HepG2 (cell line): ENCODE data around the gene IPO8. TPM values are rescaled to one million over a fixed set of nuclear protein-coding genes. Genes with fewer than 3 reads are reported as not detected.
A peak's percentile ranks its signal among the peaks of the same experiment; 100 is the strongest.

Source experiments
- ATM ChIP-seq: fragments of 450-650 bp; IDR thresholded peaks from 2 replicates; pipeline ENCODE4 v1.7.1; 2017; ENCODE audit warnings: mild to moderate bottlenecking, borderline replicate concordance
- DNMT3B ChIP-seq: conservative IDR thresholded peaks from 2 replicates; pipeline ENCODE4 v1.6.1; 2016; ENCODE audit warnings: missing biosample characterization, control low read depth
- EEA1 ChIP-seq: sonication (generic); formaldehyde crosslinking; IDR thresholded peaks from 2 replicates; pipeline ENCODE4 v1.5.1; 2020; ENCODE audit warnings: mild to moderate bottlenecking, missing genetic modification reagents, borderline replicate concordance
- EP300 ChIP-seq, 3 experiments: sonication (generic) in 1 of 3; formaldehyde crosslinking in 1 of 3; IDR thresholded peaks; 2 replicates each; pipeline versions ENCODE4 v1.5.1 to v1.6.1; 2011 to 2020; ENCODE audit warnings: low read depth in 2 of 3, low read length in 2 of 3, borderline replicate concordance in 1 of 3, improper control_type of control experiment in 1 of 3, mild to moderate bottlenecking in 1 of 3, missing genetic modification reagents in 1 of 3, moderate library complexity in 1 of 3
- FOXA1 ChIP-seq, 2 experiments: fragments of 450-650 bp in 1 of 2; sonication (generic) in 1 of 2; formaldehyde crosslinking in 1 of 2; IDR thresholded peaks; 2 replicates each; pipeline versions ENCODE4 v1.4.0 to v1.6.1; 2016 to 2020; ENCODE audit warnings: missing genetic modification reagents in 1 of 2
- FOXK1 ChIP-seq: sonication (generic); formaldehyde crosslinking; IDR thresholded peaks from 2 replicates; pipeline ENCODE4 v1.4.0; 2020; ENCODE audit warnings: low read depth, missing genetic modification reagents, borderline replicate concordance
- GATAD2A ChIP-seq: IDR thresholded peaks from 2 replicates; pipeline ENCODE4 v1.6.1; 2016
- HDAC2 ChIP-seq: sonication (generic); formaldehyde crosslinking; IDR thresholded peaks from 2 replicates; pipeline ENCODE4 v1.4.0; 2020; ENCODE audit warnings: missing genetic modification reagents
- HHEX ChIP-seq: IDR thresholded peaks from 2 replicates; pipeline ENCODE4 v1.6.1; 2016; ENCODE audit warnings: control low read depth
- KLF12 ChIP-seq: sonication (generic); formaldehyde crosslinking; IDR thresholded peaks from 2 replicates; pipeline ENCODE4 v1.4.0; 2020; ENCODE audit warnings: missing genetic modification reagents, borderline replicate concordance
- MZF1 ChIP-seq: sonication (generic); formaldehyde crosslinking; IDR thresholded peaks from 2 replicates; pipeline ENCODE4 v1.8.1; 2023; ENCODE audit warnings: mild to moderate bottlenecking, missing genetic modification reagents, borderline replicate concordance
- NKX3-1 ChIP-seq: sonication (generic); formaldehyde crosslinking; IDR thresholded peaks from 2 replicates; pipeline ENCODE4 v1.5.0; 2020; ENCODE audit warnings: missing genetic modification reagents
- RCOR2 ChIP-seq: IDR thresholded peaks from 2 replicates; pipeline ENCODE4 v1.6.1; 2016; ENCODE audit warnings: missing biosample characterization, missing genetic modification reagents
- SP5 ChIP-seq: IDR thresholded peaks from 2 replicates; pipeline ENCODE4 v1.6.1; 2016; ENCODE audit warnings: low read depth, borderline replicate concordance
- SRSF1 ChIP-seq: fragments of 200-400 bp; formaldehyde crosslinking; optimal IDR thresholded peaks from 2 replicates; pipeline ENCODE3; 2017; ENCODE audit warnings: mild to moderate bottlenecking, low read depth, low read length, moderate library complexity
- SRY ChIP-seq: sonication (generic); formaldehyde crosslinking; IDR thresholded peaks from 2 replicates; pipeline ENCODE4 v1.8.0; 2022; ENCODE audit warnings: mild to moderate bottlenecking, missing genetic modification reagents
- SUZ12 ChIP-seq: fragments of 150-350 bp; IDR thresholded peaks from 2 replicates; pipeline ENCODE4 v1.6.1; 2014; ENCODE audit warnings: low read depth, low read length
- TBL1XR1 ChIP-seq: fragments of 150-350 bp; IDR thresholded peaks from 2 replicates; pipeline ENCODE4 v1.6.1; 2014; ENCODE audit warnings: borderline replicate concordance, low read length; ENCODE audit not compliant: partially characterized antibody
- YEATS4 ChIP-seq: sonication (generic); formaldehyde crosslinking; IDR thresholded peaks from 2 replicates; pipeline ENCODE4 v1.4.0; 2020; ENCODE audit warnings: missing genetic modification reagents, borderline replicate concordance
- ZFAT ChIP-seq: sonication (generic); formaldehyde crosslinking; conservative IDR thresholded peaks from 2 replicates; pipeline ENCODE4 v1.8.1; 2023; ENCODE audit warnings: missing genetic modification reagents, inconsistent platforms
- ZNF350 ChIP-seq: sonication (generic); formaldehyde crosslinking; IDR thresholded peaks from 2 replicates; pipeline ENCODE4 v1.4.0; 2020; ENCODE audit warnings: mild to moderate bottlenecking, low read depth, missing genetic modification reagents, borderline replicate concordance
- ZNF557 ChIP-seq: sonication (generic); formaldehyde crosslinking; IDR thresholded peaks from 2 replicates; pipeline ENCODE4 v1.4.0; 2020; ENCODE audit warnings: missing genetic modification reagents
- polyA plus RNA-seq, 8 experiments: library from polyadenylated mRNA; depleted of rRNA in 3 of 8; stranded (reverse) in 7 of 8; unstranded in 1 of 8; fragments of >200 nt; fragmentation: Illumina TruSeq in 4 of 8; extraction: Trizol in 4 of 8; gene quantifications; 2 replicates each; pipeline versions ENCODE4 v1.2.1 to v1.2.3, GENCODE V29; 2011 to 2016; ENCODE audit warnings: low read depth in 4 of 8, missing spikeins in 1 of 8, mixed read lengths in 1 of 8; ENCODE audit not compliant: insufficient read depth in 1 of 8
- total RNA-seq, 5 experiments: library from RNA; depleted of rRNA; stranded (reverse); fragments of >200 nt; fragmentation: Illumina TruSeq; extraction: Trizol; gene quantifications; 2 replicates each; pipeline ENCODE4 v1.2.3, GENCODE V29; 2016; ENCODE audit warnings: low read depth in 1 of 5
- TF ChIP-seq, protein P1 (sequence below): sonication (generic); formaldehyde crosslinking; IDR thresholded peaks from 2 replicates; pipeline ENCODE4 v1.5.0; 2020; ENCODE audit warnings: mild to moderate bottlenecking, missing genetic modification reagents, borderline replicate concordance
- TF ChIP-seq, protein P2 (sequence below): sonication (generic); formaldehyde crosslinking; IDR thresholded peaks from 2 replicates; pipeline ENCODE4 v1.4.0; 2020; ENCODE audit warnings: mild to moderate bottlenecking, missing genetic modification reagents
- TF ChIP-seq, protein P3 (sequence below): sonication (generic); formaldehyde crosslinking; IDR thresholded peaks from 2 replicates; pipeline ENCODE4 v1.5.0; 2020; ENCODE audit warnings: mild to moderate bottlenecking, low read depth, missing genetic modification reagents, borderline replicate concordance

Gene IPO8
- total and polyA plus RNA-seq, 2 of the 13 experiments (the other 11 are each of a cell fraction or from before 2014, with no cell fraction given), result 6.3 to 21.8 TPM

DNA sequence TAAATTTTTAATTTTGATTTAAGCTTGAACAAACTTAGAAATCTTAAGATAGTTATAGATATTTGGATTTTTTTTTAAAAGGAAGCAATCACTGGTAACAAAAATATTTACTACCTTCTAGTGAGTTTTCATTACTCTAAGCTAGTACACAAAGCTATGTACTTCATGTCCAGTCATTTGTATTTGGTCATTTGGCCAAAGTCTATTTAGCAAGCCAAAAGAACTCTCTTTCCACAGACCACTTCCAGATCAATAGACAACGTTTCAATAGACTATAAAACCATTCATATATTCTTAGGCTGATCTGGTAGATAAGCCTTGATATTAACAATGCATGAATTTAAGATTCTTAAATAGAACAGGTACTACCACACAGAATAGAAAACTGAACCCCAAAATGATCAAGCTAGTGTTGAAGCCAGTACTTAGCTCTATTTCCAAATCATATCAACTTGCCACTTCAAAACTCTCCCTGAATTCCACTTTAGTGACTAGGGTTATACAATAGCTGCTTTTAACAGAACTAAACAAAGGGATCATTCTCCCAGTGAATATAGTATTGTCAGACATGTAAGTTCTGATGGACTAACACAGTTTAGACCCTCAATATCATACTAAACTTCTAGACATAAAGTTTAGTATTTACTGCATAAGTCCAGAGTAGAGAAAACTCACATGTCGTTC is 37.4 kb upstream of the IPO8 start (continued):
- TF ChIP-seq MZF1 (CRISPR knock-in tag), result no peak
- no peak for TF ChIP-seq HHEX
- no peak for TF ChIP-seq SRY (CRISPR knock-in tag)
- TF ChIP-seq ZNF350, result no peak
- TF ChIP-seq ZFAT (CRISPR knock-in tag), result no peak
- TF ChIP-seq SP5 (CRISPR knock-in tag), result no peak
- no peak for TF ChIP-seq ATM
- no peak for TF ChIP-seq KLF12 (CRISPR knock-in tag)
- 0 out of 2 replicates have a peak, but pooled peaks have one; percentile 19 for TF ChIP-seq GATAD2A (CRISPR knock-in tag)
- no peak for TF ChIP-seq FOXA1 (IDR thresholded peaks at IDR 0.05)
- TF ChIP-seq FOXA1 (CRISPR knock-in tag; IDR thresholded peaks at IDR 0.05), result no peak
- no peak for TF ChIP-seq TBL1XR1
- no peak for TF ChIP-seq HDAC2
- TF ChIP-seq, protein P1, sequence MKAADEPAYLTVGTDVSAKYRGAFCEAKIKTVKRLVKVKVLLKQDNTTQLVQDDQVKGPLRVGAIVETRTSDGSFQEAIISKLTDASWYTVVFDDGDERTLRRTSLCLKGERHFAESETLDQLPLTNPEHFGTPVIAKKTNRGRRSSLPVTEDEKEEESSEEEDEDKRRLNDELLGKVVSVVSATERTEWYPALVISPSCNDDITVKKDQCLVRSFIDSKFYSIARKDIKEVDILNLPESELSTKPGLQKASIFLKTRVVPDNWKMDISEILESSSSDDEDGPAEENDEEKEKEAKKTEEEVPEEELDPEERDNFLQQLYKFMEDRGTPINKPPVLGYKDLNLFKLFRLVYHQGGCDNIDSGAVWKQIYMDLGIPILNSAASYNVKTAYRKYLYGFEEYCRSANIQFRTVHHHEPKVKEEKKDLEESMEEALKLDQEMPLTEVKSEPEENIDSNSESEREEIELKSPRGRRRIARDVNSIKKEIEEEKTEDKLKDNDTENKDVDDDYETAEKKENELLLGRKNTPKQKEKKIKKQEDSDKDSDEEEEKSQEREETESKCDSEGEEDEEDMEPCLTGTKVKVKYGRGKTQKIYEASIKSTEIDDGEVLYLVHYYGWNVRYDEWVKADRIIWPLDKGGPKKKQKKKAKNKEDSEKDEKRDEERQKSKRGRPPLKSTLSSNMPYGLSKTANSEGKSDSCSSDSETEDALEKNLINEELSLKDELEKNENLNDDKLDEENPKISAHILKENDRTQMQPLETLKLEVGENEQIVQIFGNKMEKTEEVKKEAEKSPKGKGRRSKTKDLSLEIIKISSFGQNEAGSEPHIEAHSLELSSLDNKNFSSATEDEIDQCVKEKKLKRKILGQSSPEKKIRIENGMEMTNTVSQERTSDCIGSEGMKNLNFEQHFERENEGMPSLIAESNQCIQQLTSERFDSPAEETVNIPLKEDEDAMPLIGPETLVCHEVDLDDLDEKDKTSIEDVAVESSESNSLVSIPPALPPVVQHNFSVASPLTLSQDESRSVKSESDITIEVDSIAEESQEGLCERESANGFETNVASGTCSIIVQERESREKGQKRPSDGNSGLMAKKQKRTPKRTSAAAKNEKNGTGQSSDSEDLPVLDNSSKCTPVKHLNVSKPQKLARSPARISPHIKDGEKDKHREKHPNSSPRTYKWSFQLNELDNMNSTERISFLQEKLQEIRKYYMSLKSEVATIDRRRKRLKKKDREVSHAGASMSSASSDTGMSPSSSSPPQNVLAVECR, result no peak
- no peak for TF ChIP-seq EEA1 (CRISPR knock-in tag)
- TF ChIP-seq, protein P2, sequence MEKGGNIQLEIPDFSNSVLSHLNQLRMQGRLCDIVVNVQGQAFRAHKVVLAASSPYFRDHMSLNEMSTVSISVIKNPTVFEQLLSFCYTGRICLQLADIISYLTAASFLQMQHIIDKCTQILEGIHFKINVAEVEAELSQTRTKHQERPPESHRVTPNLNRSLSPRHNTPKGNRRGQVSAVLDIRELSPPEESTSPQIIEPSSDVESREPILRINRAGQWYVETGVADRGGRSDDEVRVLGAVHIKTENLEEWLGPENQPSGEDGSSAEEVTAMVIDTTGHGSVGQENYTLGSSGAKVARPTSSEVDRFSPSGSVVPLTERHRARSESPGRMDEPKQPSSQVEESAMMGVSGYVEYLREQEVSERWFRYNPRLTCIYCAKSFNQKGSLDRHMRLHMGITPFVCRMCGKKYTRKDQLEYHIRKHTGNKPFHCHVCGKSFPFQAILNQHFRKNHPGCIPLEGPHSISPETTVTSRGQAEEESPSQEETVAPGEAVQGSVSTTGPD (CRISPR knock-in tag), result no peak
- no peak for TF ChIP-seq YEATS4
- TF ChIP-seq ZNF557 (CRISPR knock-in tag), result no peak
- 0 out of 2 replicates have a peak, but pooled peaks have one; percentile 25 for TF ChIP-seq RCOR2
- TF ChIP-seq SUZ12, result no peak
- TF ChIP-seq, protein P3, sequence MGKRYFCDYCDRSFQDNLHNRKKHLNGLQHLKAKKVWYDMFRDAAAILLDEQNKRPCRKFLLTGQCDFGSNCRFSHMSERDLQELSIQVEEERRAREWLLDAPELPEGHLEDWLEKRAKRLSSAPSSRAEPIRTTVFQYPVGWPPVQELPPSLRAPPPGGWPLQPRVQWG (CRISPR knock-in tag), result no peak
- no peak for TF ChIP-seq FOXK1 (CRISPR knock-in tag)
- TF ChIP-seq NKX3-1 (CRISPR knock-in tag), result no peak
- 0 out of 4 replicates have a peak, but pooled peaks of 1 of the 2 experiments have one; percentile 14 for TF ChIP-seq EP300 (IDR thresholded peaks at IDR 0.05; ENCODE audit: low read depth in 2 of 2, low read length in 2 of 2)
- TF ChIP-seq EP300 (CRISPR knock-in tag; IDR thresholded peaks at IDR 0.05; ENCODE audit: borderline replicate concordance), result no peak
- TF ChIP-seq DNMT3B, result no peak
- TF ChIP-seq SRSF1, result no peak
